HG03139 (cell line): ENCODE measurements around the gene EPN3.

Experiments
- ATAC-seq: cut with Tn5 transposase; IDR thresholded peaks from one replicate; pipeline ENCODE4 v1.9.1; 2021; ENCODE audit not compliant: unreplicated experiment

Gene EPN3

GRCh38 chr17:50585891-50586290 is 53.4 kb downstream of the EPN3 start:
- no peak for ATAC-seq

GRCh38 chr17:50586421-50587247 is 54.1 kb downstream of the EPN3 start:
- no peak for ATAC-seq

DNA sequence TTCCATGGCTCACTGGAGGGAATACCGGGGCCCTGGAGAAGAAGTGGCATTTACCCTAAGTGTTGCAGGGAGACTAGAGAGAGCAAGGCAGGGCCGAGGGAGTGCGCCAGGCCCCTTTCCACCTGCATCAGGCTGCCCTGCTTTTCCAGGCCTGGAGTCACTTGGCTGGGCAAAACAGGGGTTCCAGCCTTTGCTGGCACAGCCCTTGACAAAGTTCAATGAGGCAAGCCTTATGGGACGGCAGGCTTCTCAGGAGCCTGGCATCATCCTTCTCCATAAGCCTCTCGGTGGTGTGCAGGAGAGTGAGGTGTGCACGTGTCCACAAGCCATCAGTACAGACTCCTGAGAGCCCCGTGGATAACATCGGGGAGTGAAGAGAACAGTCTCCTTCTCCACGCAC is 55.0 kb downstream of the EPN3 start:
- ATAC-seq = no peak

GRCh38 chr17:50588391-50589049 is 56.0 kb downstream of the EPN3 start:
- no peak for ATAC-seq

DNA sequence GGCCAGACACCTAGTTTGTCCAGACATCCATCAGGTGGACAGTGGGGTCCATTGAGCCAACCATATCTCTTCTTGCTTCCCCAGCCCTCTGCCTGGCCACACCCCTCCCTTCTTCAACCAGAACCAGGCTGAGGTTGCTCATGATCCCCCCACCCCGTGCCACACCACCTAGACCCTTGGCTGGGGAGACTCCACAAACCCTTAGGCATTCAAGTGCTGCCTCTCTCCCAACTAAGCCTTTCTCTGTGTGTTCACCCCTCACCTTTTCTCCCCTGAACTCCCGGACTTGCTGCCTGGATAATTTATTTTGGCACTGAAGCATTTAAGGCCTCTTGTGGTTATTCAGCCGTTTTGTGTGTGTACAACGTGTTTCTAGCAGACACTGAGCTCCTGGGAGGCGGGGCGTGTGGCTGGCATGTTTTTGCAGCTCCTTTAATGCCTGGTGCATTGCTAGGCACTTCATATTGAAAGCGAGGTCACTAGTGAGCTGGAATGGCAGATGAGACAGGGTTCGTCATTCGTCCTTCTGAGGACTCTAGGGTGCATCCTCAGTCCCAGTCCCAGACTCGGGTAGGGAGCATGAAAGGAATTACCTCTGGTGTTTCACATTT is 56.7 kb downstream of the EPN3 start:
- ATAC-seq = no peak

DNA sequence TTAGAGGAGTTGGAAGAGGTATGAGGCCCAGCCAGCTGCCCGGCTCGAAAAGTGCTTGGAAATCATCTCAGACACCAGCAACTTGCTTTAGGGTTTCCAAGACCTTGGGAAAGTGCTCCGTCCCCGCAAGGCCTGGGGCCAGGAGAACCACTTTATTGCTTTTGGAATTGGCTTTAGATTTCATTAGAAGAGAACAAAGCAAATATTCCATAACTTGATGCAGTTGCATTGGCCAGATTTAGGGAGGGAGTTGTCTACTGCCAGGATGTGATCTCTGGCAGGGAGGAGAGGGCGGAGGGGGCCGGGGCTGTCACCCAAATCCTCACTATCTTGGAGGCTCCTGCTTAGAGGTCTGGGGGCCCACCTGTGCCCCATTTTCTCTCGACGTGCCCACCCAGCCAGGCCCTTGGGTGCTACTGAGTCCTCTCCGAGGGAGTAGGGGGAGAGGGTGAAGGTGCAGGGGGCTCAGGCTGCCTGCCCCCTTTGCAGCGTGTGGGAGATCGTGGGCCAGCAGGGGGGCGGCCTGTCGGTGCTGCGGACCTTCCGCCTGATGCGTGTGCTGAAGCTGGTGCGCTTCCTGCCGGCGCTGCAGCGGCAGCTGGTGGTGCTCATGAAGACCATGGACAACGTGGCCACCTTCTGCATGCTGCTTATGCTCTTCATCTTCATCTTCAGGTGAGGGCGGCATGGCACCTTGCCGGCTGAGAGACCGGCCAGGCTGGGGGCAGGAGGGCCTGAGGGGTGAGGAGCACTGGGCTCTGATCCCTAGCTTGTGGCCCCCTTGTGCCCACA is 58.6 kb downstream of the EPN3 start:
- no peak for ATAC-seq

GRCh38 chr17:50593321-50593720 is 60.8 kb downstream of the EPN3 start:
- ATAC-seq = no peak
